Activated CD4-positive, alpha-beta memory T cell treated with anti-CD3 and anti-CD28 coated beads, Interleukin-2, amount 10 ng/mL, durations not matched to agents 7 days and 5 days (primary cell): ENCODE measurements around the gene GOLGA8M. TPM values are rescaled to one million over a fixed set of nuclear protein-coding genes. Genes with fewer than 3 reads are reported as not detected.
"Not testable (repeated sequence)": the region's sequence is repeated elsewhere in the genome, so short reads cannot be mapped to it uniquely, and the experiment has no call there.

Experiments used
- CTCF ChIA-PET: fragments of 350-600 bp; sonication (Branson Sonifier 250); formaldehyde crosslinking; loops from one replicate; lab custom pipeline; 2021; ENCODE audit warnings: antibody characterized with exemption, inconsistent platforms; lab: Charles Lee
- POLR2A ChIA-PET: fragments of 350-600 bp; sonication (Branson Sonifier 250); formaldehyde crosslinking; loops from one replicate; lab custom pipeline; 2021; ENCODE audit warnings: antibody characterized with exemption; lab: Charles Lee
- DNase-seq: peaks from one replicate; pipeline ENCODE4 v3.0.0-alpha.2; 2020
- H3K27ac Mint-ChIP-seq: one replicate; pipeline ENCODE4 v1.8.0; 2021; ENCODE audit warnings: mild to moderate bottlenecking, mixed read lengths
- H3K27me3 Mint-ChIP-seq: one replicate; pipeline ENCODE4 v1.8.0; 2021; ENCODE audit warnings: mixed read lengths
- H3K36me3 Mint-ChIP-seq: one replicate; pipeline ENCODE4 v1.8.0; 2021; ENCODE audit warnings: low read depth, mixed read lengths
- H3K4me1 Mint-ChIP-seq: one replicate; pipeline ENCODE4 v1.8.0; 2021; ENCODE audit warnings: mixed read lengths
- H3K4me3 Mint-ChIP-seq: one replicate; pipeline ENCODE4 v1.8.0; 2021; ENCODE audit warnings: mild to moderate bottlenecking, mixed read lengths
- H3K9me3 Mint-ChIP-seq: one replicate; pipeline ENCODE4 v1.8.0; 2021; ENCODE audit warnings: mixed read lengths
- total RNA-seq, 2 experiments: library from RNA; stranded (reverse); gene quantifications; one replicate each; pipeline ENCODE4 v1.2.3, GENCODE V29; 2021

GOLGA8M gene
- 1 to 10 TPM; 2.2 to 2.7 TPM for total RNA-seq

GRCh38 chr15:28712270-28712669, at the start of gene GOLGA8M:
Gene GOLGA8M (minus strand): TSS chr15:28712421. CDS start chr15:28712323, 98 bp downstream.
- H3K36me3 Mint-ChIP-seq, H3K4me3 Mint-ChIP-seq, POLR2A ChIA-PET, CTCF ChIA-PET, DNase-seq, H3K4me1 Mint-ChIP-seq, H3K27ac Mint-ChIP-seq, H3K27me3 Mint-ChIP-seq, H3K9me3 Mint-ChIP-seq: not testable (repeated sequence)

- DNase-seq, CTCF ChIA-PET, POLR2A ChIA-PET, H3K4me3 Mint-ChIP-seq, H3K27ac Mint-ChIP-seq, H3K9me3 Mint-ChIP-seq, H3K4me1 Mint-ChIP-seq, H3K36me3 Mint-ChIP-seq: not testable (repeated sequence)
- H3K27me3 Mint-ChIP-seq = peaks cover 11% of the 10 kb centered on the region
These were observed 30.7 kb upstream of the GOLGA8M start for GRCh38 chr15:28742890-28743289.

GRCh38 chr15:28738590-28739292, 26.5 kb upstream of the GOLGA8M start:
- H3K4me1 Mint-ChIP-seq, H3K36me3 Mint-ChIP-seq, POLR2A ChIA-PET, CTCF ChIA-PET, H3K27ac Mint-ChIP-seq, DNase-seq, H3K9me3 Mint-ChIP-seq: not testable (repeated sequence)
- Mint-ChIP-seq H3K4me3 (peak overlapping the region; percentile 16), H3K27me3 (peaks cover 20% of the 10 kb centered on the region)

- peaks cover 21% of the 10 kb centered on the region for H3K27me3 Mint-ChIP-seq
- H3K9me3 Mint-ChIP-seq, H3K27ac Mint-ChIP-seq, POLR2A ChIA-PET, H3K36me3 Mint-ChIP-seq, H3K4me1 Mint-ChIP-seq, CTCF ChIA-PET, DNase-seq: not testable (repeated sequence)
- peak overlapping the region; percentile 16 for H3K4me3 Mint-ChIP-seq
These were observed 26.0 kb upstream of the GOLGA8M start for GRCh38 chr15:28738200-28738561.

- H3K4me3 Mint-ChIP-seq, DNase-seq, POLR2A ChIA-PET, H3K9me3 Mint-ChIP-seq, CTCF ChIA-PET, H3K27ac Mint-ChIP-seq, H3K4me1 Mint-ChIP-seq, H3K36me3 Mint-ChIP-seq: not testable (repeated sequence)
- H3K27me3 Mint-ChIP-seq = peaks cover 21% of the 10 kb centered on the region
These were observed 25.4 kb upstream of the GOLGA8M start for GRCh38 chr15:28737521-28738199.

GRCh38 chr15:28728061-28728460, 15.8 kb upstream of the GOLGA8M start:
- H3K4me1 Mint-ChIP-seq, H3K27ac Mint-ChIP-seq, H3K4me3 Mint-ChIP-seq, H3K9me3 Mint-ChIP-seq, H3K36me3 Mint-ChIP-seq, CTCF ChIA-PET, POLR2A ChIA-PET: not testable (repeated sequence)
- peaks cover 16% of the 10 kb centered on the region for H3K27me3 Mint-ChIP-seq
- peak; percentile 18 for DNase-seq

- H3K9me3 Mint-ChIP-seq, H3K27ac Mint-ChIP-seq, DNase-seq, H3K4me1 Mint-ChIP-seq, H3K4me3 Mint-ChIP-seq, H3K36me3 Mint-ChIP-seq, POLR2A ChIA-PET, CTCF ChIA-PET: not testable (repeated sequence)
- peaks cover 19% of the 10 kb centered on the region for H3K27me3 Mint-ChIP-seq
These were observed 14.8 kb upstream of the GOLGA8M start for GRCh38 chr15:28727026-28727425.

- Mint-ChIP-seq H3K36me3 (no peaks in the 10 kb centered on the region), H3K27me3 (peaks cover 23% of the 10 kb centered on the region), H3K4me3 (no peak overlapping the region), H3K4me1 (no peaks in the 10 kb centered on the region), H3K9me3 (no peaks in the 10 kb centered on the region), H3K27ac (no peak overlapping the region)
- CTCF ChIA-PET = no interaction called here
- DNase-seq = no peak
- POLR2A ChIA-PET = no interaction called here
These were observed 13.9 kb upstream of the GOLGA8M start for GRCh38 chr15:28726102-28726501.

- no peak for DNase-seq
- no peaks in the 10 kb centered on the region for H3K36me3 Mint-ChIP-seq
- ChIA-PET POLR2A (no interaction called here), CTCF (no interaction called here)
- no peak overlapping the region for H3K27ac Mint-ChIP-seq
- H3K27me3 Mint-ChIP-seq = peaks cover 24% of the 10 kb centered on the region
- H3K9me3 Mint-ChIP-seq = no peaks in the 10 kb centered on the region
- no peaks in the 10 kb centered on the region for H3K4me1 Mint-ChIP-seq
- no peak overlapping the region for H3K4me3 Mint-ChIP-seq
These were observed 13.3 kb upstream of the GOLGA8M start for GRCh38 chr15:28725556-28725955.

- not testable (repeated sequence) for H3K27ac Mint-ChIP-seq
These were observed 11.8 kb upstream of the GOLGA8M start for GRCh38 chr15:28723986-28724385.

GRCh38 chr15:28719626-28720025, 7.4 kb upstream of the GOLGA8M start:
- CTCF ChIA-PET, H3K9me3 Mint-ChIP-seq, H3K4me3 Mint-ChIP-seq, H3K36me3 Mint-ChIP-seq, H3K27ac Mint-ChIP-seq, DNase-seq, POLR2A ChIA-PET, H3K4me1 Mint-ChIP-seq: not testable (repeated sequence)
- H3K27me3 Mint-ChIP-seq = peaks cover 26% of the 10 kb centered on the region

More at GRCh38 chr15:28723986-28724385, 11.8 kb upstream of the GOLGA8M start:
- H3K4me3 Mint-ChIP-seq, H3K9me3 Mint-ChIP-seq, DNase-seq, CTCF ChIA-PET, POLR2A ChIA-PET, H3K4me1 Mint-ChIP-seq, H3K36me3 Mint-ChIP-seq: not testable (repeated sequence)
- peaks cover 18% of the 10 kb centered on the region for H3K27me3 Mint-ChIP-seq

- H3K4me3 Mint-ChIP-seq, H3K36me3 Mint-ChIP-seq, POLR2A ChIA-PET, H3K9me3 Mint-ChIP-seq, H3K27ac Mint-ChIP-seq, CTCF ChIA-PET, H3K4me1 Mint-ChIP-seq, DNase-seq: not testable (repeated sequence)
- H3K27me3 Mint-ChIP-seq = peaks cover 24% of the 10 kb centered on the region
These were observed 6.4 kb upstream of the GOLGA8M start for GRCh38 chr15:28718576-28718975.

GRCh38 chr15:28714176-28714575, 2.0 kb upstream of the GOLGA8M start:
- H3K4me1 Mint-ChIP-seq, CTCF ChIA-PET, H3K9me3 Mint-ChIP-seq, H3K36me3 Mint-ChIP-seq, H3K4me3 Mint-ChIP-seq, DNase-seq, POLR2A ChIA-PET, H3K27ac Mint-ChIP-seq: not testable (repeated sequence)
- peaks cover 14% of the 10 kb centered on the region for H3K27me3 Mint-ChIP-seq

- H3K4me1 Mint-ChIP-seq, CTCF ChIA-PET, H3K36me3 Mint-ChIP-seq, H3K27ac Mint-ChIP-seq, H3K27me3 Mint-ChIP-seq, DNase-seq, H3K9me3 Mint-ChIP-seq, H3K4me3 Mint-ChIP-seq, POLR2A ChIA-PET: not testable (repeated sequence)
These were observed 8.3 kb downstream of the GOLGA8M start for GRCh38 chr15:28703927-28704326.
